ENCODE measurements around the gene DYRK3. TPM values are rescaled to one million over a fixed set of nuclear protein-coding genes. Genes with fewer than 3 reads are reported as not detected.

The DYRK3 gene
- 27.2 and 28.6 TPM in 2 replicates for total RNA-seq (2014; rRNA removed; shearing (Covaris generic))

DNA sequence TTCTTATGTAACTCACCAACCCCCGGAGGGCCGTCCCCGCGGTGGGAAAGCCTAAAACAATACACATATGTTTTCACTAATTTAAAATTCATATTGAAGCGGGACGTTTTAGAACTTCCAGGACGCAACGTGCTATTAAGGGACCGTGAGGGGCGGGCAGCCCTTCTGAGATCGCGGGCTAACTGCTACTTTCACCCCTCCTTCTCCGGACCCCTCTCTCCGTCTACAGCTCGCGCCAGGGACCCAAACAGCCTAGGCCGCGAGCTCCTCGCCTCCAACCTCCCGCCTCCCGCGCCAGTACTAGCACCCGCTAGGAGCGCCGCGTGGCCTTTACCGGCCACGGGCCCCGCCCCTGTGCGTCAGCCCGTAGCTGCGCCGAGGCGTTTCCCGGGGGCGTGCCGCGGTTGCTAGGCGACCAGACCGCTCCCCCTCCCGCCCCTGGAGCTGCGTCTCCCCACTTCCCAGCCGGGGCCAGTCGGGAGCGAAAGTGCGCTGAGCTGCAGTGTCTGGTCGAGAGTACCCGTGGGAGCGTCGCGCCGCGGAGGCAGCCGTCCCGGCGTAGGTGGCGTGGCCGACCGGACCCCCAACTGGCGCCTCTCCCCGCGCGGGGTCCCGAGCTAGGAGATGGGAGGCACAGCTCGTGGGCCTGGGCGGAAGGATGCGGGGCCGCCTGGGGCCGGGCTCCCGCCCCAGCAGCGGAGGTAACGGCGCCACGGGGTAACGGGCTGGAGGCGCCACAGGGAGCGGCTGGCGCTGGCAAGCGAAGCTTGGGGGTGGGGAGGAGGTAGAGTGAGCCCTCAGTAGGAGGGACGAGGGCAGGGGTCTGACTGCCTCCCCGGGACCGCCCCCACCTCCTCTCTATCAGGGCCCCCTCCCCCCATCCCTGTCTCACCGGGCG lies at the start of gene DYRK3:
TSS of gene DYRK3 (plus strand) at position 457 of the 898 bp plus-strand sequence. CDS start at position 625, 168 bp downstream.

DNA sequence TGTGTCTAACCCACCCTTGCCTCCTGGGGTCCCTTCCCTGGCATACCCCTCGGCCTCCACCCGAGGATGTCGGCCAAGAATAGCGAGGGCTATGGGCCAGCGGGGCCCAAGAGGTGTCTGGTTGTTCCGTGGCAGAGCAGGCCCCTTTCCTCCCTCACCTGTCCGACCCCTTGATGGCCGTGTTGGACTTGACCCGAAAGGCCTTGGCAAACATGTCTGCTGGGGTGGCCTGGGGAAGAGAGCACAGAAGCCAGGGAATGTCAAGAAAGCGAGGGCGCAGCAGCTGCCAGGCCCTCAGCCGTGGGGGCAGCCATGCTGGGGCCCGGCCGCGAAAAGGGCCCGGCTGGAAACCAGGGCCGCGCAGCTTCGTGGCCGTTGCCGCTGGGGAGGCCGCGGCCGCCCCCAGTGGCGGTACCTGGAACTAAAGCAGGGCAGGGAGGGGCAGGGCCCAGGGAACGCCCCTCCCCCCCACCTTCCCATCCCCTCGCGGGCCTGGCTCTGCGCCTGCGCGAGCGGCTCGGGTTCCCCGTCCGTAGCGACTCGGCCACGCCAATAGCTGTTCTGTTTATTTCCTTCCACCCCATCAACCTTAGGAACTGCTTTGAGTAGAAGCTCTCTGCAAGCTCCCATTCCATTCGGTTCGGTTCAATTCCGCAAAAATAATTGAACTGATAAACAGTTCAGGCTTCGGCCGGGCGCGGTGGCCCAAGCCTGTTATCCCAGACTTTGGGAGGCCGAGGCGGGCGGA lies 23.0 kb upstream of the DYRK3 start, which contains the start of gene EIF2D:
TSS of gene EIF2D (minus strand) at position 337 of the 748 bp plus-strand sequence. CDS start at position 214, 123 bp downstream.

DNA sequence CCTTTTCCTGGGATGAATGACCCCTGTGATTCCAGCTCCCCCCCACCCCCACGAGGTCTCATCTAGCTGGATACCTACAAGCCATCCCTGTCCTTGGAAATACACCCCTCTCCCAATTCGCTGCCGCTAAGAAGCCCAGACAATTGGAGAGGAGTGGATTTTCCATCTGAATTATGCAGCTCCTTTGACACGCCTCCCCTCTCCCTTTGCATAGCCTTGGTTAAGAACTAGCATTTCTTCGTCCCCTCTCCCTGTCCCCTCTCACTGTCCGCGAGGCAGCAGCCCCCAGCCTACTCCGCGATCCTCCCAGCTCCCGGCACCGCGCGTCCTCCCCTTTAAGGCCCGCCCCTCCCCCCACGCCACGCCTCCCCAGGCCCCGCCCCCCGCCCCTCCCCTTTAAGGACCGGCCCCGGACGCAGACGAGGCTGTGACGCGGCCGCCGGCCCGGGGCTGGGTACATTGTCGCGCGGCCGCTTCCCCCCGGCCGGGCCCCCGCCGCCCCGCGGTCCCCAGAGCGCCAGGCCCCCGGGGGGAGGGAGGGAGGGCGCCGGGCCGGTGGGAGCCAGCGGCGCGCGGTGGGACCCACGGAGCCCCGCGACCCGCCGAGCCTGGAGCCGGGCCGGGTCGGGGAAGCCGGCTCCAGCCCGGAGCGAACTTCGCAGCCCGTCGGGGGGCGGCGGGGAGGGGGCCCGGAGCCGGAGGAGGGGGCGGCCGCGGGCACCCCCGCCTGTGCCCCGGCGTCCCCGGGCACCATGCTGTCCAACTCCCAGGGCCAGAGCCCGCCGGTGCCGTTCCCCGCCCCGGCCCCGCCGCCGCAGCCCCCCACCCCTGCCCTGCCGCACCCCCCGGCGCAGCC lies 49.4 kb downstream of the DYRK3 start, which contains the start of gene MAPKAPK2:
TSS of gene MAPKAPK2 (plus strand) at position 428 of the 856 bp plus-strand sequence. CDS start at position 753, 325 bp downstream.

Other genes with a start within 250 kb of the DYRK3 start
- 11.4 and 13.4 TPM in 2 replicates for gene IKBKE, start 165.1 kb upstream of the DYRK3 start, total RNA-seq (2014; rRNA removed; shearing (Covaris generic))
- gene RASSF5, start 128.0 kb upstream of the DYRK3 start, total RNA-seq (2014; rRNA removed; shearing (Covaris generic)): 1.1 and 2.3 TPM in 2 replicates
- gene EIF2D, start 23.1 kb upstream of the DYRK3 start, total RNA-seq (2014; rRNA removed; shearing (Covaris generic)): 85.9 and 88.1 TPM in 2 replicates
- gene MAPKAPK2, start 49.4 kb downstream of the DYRK3 start, total RNA-seq (2014; rRNA removed; shearing (Covaris generic)): 42.3 and 47.6 TPM in 2 replicates
- gene IL19, start 135.2 kb downstream of the DYRK3 start, total RNA-seq (2014; rRNA removed; shearing (Covaris generic)): not detected in 2 replicates
- 0.19 and 0.34 TPM in 2 replicates for gene IL10, start 137.0 kb downstream of the DYRK3 start, total RNA-seq (2014; rRNA removed; shearing (Covaris generic))
- gene IL20, start 230.1 kb downstream of the DYRK3 start, total RNA-seq (2014; rRNA removed; shearing (Covaris generic)): 0.23 TPM in 1 of 2 replicates, not detected in the other